Neural cell (in vitro differentiated cells): ENCODE data around the gene LPCAT3. TPM values are rescaled to one million over a fixed set of nuclear protein-coding genes. Genes with fewer than 3 reads are reported as not detected.
"Not testable (repeated sequence)": the region's sequence is repeated elsewhere in the genome, so short reads cannot be mapped to it uniquely, and the experiment has no call there.

Experiments
- H2AFZ ChIP-seq: fragments of 200-600, 300-800 bp; sonication (generic), shearing (Covaris generic); 2 replicates; pipeline ENCODE4 v1.6.0; 2014; ENCODE audit warnings: low read depth, mild to moderate bottlenecking, antibody characterized with exemption, low read length, moderate library complexity
- H3F3A ChIP-seq: fragments of 200-600 bp; shearing (Covaris generic); 2 replicates; pipeline ENCODE4 v1.6.1; 2016; ENCODE audit warnings: mild to moderate bottlenecking, moderate library complexity, mixed read lengths, antibody characterized with exemption, low read length; ENCODE audit not compliant: insufficient read depth, poor library complexity, severe bottlenecking
- H3K27ac ChIP-seq: fragments of 200-600, 300-800 bp; sonication (generic), shearing (Covaris generic); 2 replicates; pipeline ENCODE4 v1.5.1; 2014; ENCODE audit warnings: mild to moderate bottlenecking, low read length, moderate library complexity
- H3K27me3 ChIP-seq: fragments of 300-800, 200-600 bp; sonication (generic), shearing (Covaris generic); 2 replicates; pipeline ENCODE4 v1.6.0; 2014; ENCODE audit warnings: mild to moderate bottlenecking, low read depth, low read length, moderate library complexity; ENCODE audit not compliant: insufficient read depth
- H3K36me3 ChIP-seq: fragments of 300-800, 200-600 bp; sonication (generic), shearing (Covaris generic); 2 replicates; pipeline ENCODE4 v1.5.1; 2014; ENCODE audit warnings: mild to moderate bottlenecking, antibody characterized with exemption, low read length, moderate library complexity; ENCODE audit not compliant: insufficient read depth
- H3K4me2 ChIP-seq: fragments of 300-800, 200-600 bp; sonication (generic), shearing (Covaris generic); 2 replicates; pipeline ENCODE4 v1.6.0; 2014; ENCODE audit warnings: mild to moderate bottlenecking, low read length
- H3K4me3 ChIP-seq: fragments of 300-800, 200-600 bp; sonication (generic), shearing (Covaris generic); 2 replicates; pipeline ENCODE4 v1.5.1; 2014; ENCODE audit warnings: mild to moderate bottlenecking, low read length, moderate library complexity
- H3K79me2 ChIP-seq: fragments of 200-600 bp; shearing (Covaris generic); replicated peaks from 2 replicates; pipeline ENCODE4 v1.6.0; 2014; ENCODE audit warnings: mild to moderate bottlenecking, low read length, moderate library complexity; ENCODE audit not compliant: insufficient read depth
- H3K9ac ChIP-seq: fragments of 300-800, 200-600 bp; sonication (generic), shearing (Covaris generic); 2 replicates; pipeline ENCODE4 v1.6.1; 2016; ENCODE audit warnings: mild to moderate bottlenecking, low read length, mixed read lengths
- H3K9me2 ChIP-seq: fragments of 200-600 bp; shearing (Covaris generic); 2 replicates; pipeline ENCODE4 v1.6.1; 2016; ENCODE audit warnings: mild to moderate bottlenecking, low read length, mixed read lengths; ENCODE audit not compliant: insufficient read depth
- H3K9me3 ChIP-seq: fragments of 200-600, 300-800 bp; sonication (generic), shearing (Covaris generic); 2 replicates; pipeline ENCODE4 v1.6.1; 2016; ENCODE audit warnings: mild to moderate bottlenecking, mixed run types, low read length, moderate library complexity, mixed read lengths
- H4K20me1 ChIP-seq: fragments of 200-600 bp; shearing (Covaris generic); 2 replicates; pipeline ENCODE4 v1.6.1; 2016; ENCODE audit warnings: mild to moderate bottlenecking, mixed run types; ENCODE audit not compliant: insufficient read depth
- CTCF ChIP-seq: fragments of 450-650 bp; IDR thresholded peaks from 2 replicates; pipeline ENCODE4 v1.5.1; 2014; ENCODE audit warnings: antibody characterized with exemption, mild to moderate bottlenecking, moderate library complexity; ENCODE audit not compliant: poor library complexity, severe bottlenecking
- EP300 ChIP-seq: fragments of 450-650 bp; conservative IDR thresholded peaks from 2 replicates; pipeline ENCODE4 v1.6.1; 2014; ENCODE audit warnings: antibody characterized with exemption, mild to moderate bottlenecking, moderate library complexity; ENCODE audit not compliant: poor library complexity, severe bottlenecking
- EZH2 ChIP-seq: fragments of 200-600, 300-800 bp; shearing (Covaris generic), sonication (generic); IDR thresholded peaks from 2 replicates; pipeline ENCODE4 v1.6.1; 2014; ENCODE audit warnings: antibody characterized with exemption, low read length, borderline replicate concordance, mild to moderate bottlenecking; ENCODE audit not compliant: insufficient read depth, poor library complexity, severe bottlenecking
- MXI1 ChIP-seq: fragments of 450-650 bp; conservative IDR thresholded peaks from 2 replicates; pipeline ENCODE4 v1.6.1; 2014; ENCODE audit warnings: antibody characterized with exemption, mild to moderate bottlenecking; ENCODE audit not compliant: poor library complexity, severe bottlenecking
- POLR2AphosphoS5 ChIP-seq: IDR thresholded peaks from 2 replicates; pipeline ENCODE4 v1.6.1; 2012
- RAD21 ChIP-seq: fragments of 450-650 bp; conservative IDR thresholded peaks from 2 replicates; pipeline ENCODE4 v1.6.1; 2014; ENCODE audit warnings: antibody characterized with exemption, mild to moderate bottlenecking, moderate library complexity
- REST ChIP-seq: IDR thresholded peaks from 2 replicates; pipeline ENCODE4 v1.6.1; 2012; ENCODE audit warnings: borderline replicate concordance
- SMC3 ChIP-seq: fragments of 450-650 bp; conservative IDR thresholded peaks from 2 replicates; pipeline ENCODE4 v1.6.1; 2014; ENCODE audit warnings: antibody characterized with exemption, mild to moderate bottlenecking, moderate library complexity; ENCODE audit not compliant: poor library complexity
- TAF1 ChIP-seq: IDR thresholded peaks from 2 replicates; pipeline ENCODE4 v1.6.1; 2012; ENCODE audit warnings: low read depth
- polyA plus RNA-seq: library from polyadenylated mRNA; depleted of rRNA; stranded (reverse); fragments of >200 nt; gene quantifications from 2 replicates; pipeline ENCODE4 v1.2.3, GENCODE V29; 2014

The LPCAT3 gene
- polyA plus RNA-seq, 1 donor from 2014 or later, result 14.4 TPM

GRCh38 chr12:7039403-7039802 lies 21.1 kb upstream of the LPCAT3 start:
- H3K4me3 ChIP-seq, result no peak overlapping the region
- H3K79me2 ChIP-seq, result no peaks in the 10 kb centered on the region
- no peak overlapping the region for H2AFZ ChIP-seq
- TF ChIP-seq RAD21 (no peak), EP300 (no peak), SMC3 (no peak), EZH2 (no peak), REST (no peak), MXI1 (no peak), CTCF (no peak), POLR2AphosphoS5 (no peak), TAF1 (no peak)
- no peaks in the 10 kb centered on the region for H3K9me3 ChIP-seq
- no peaks in the 10 kb centered on the region for H3K36me3 ChIP-seq
- no peak overlapping the region for H3K9ac ChIP-seq
- no peaks in the 10 kb centered on the region for H3K9me2 ChIP-seq
- no peaks in the 10 kb centered on the region for H3K27me3 ChIP-seq
- H3K4me2 ChIP-seq, result no peak overlapping the region
- H3F3A ChIP-seq, result no peaks in the 10 kb centered on the region
- no peaks in the 10 kb centered on the region for H4K20me1 ChIP-seq
- no peak overlapping the region for H3K27ac ChIP-seq

GRCh38 chr12:7038591-7038990 lies 20.3 kb upstream of the LPCAT3 start:
- Histone ChIP-seq H4K20me1 (no peaks in the 10 kb centered on the region), H3F3A (no peaks in the 10 kb centered on the region), H2AFZ (no peak overlapping the region), H3K36me3 (no peaks in the 10 kb centered on the region), H3K79me2 (no peaks in the 10 kb centered on the region), H3K4me2 (no peak overlapping the region), H3K27me3 (no peaks in the 10 kb centered on the region), H3K9me2 (no peaks in the 10 kb centered on the region), H3K4me3 (no peak overlapping the region), H3K9ac (no peak overlapping the region), H3K9me3 (no peaks in the 10 kb centered on the region), H3K27ac (no peak overlapping the region)
- no peak for TF ChIP-seq POLR2AphosphoS5
- TF ChIP-seq REST, result no peak
- TF ChIP-seq RAD21, result no peak
- TF ChIP-seq EZH2, result no peak
- TF ChIP-seq TAF1, result no peak
- TF ChIP-seq EP300, result no peak
- no peak for TF ChIP-seq MXI1
- TF ChIP-seq SMC3, result no peak
- TF ChIP-seq CTCF, result no peak

- not testable (repeated sequence) for H4K20me1 ChIP-seq, H3F3A ChIP-seq, H3K4me2 ChIP-seq, H3K36me3 ChIP-seq, H3K9me2 ChIP-seq, H3K4me3 ChIP-seq, H3K9me3 ChIP-seq, H2AFZ ChIP-seq, H3K9ac ChIP-seq, H3K27ac ChIP-seq, H3K27me3 ChIP-seq, H3K79me2 ChIP-seq
These were observed 19.1 kb upstream of the LPCAT3 start for GRCh38 chr12:7037411-7037810.
